Measurements from ENCODE around the gene RNLS. TPM values are rescaled to one million over a fixed set of nuclear protein-coding genes. Genes with fewer than 3 reads are reported as not detected.

The RNLS gene
- total RNA-seq, 1 experiment from 2014 or later = 8.7 TPM

- Mint-ChIP-seq H3K36me3 (no peaks in the 10 kb centered on the region), H3K27me3 (ENCODE audit: low read depth) (no peaks in the 10 kb centered on the region), H3K4me1 (peaks cover 5% of the 10 kb centered on the region), H3K27ac (no peak overlapping the region), H3K9me3 (no peaks in the 10 kb centered on the region), H3K4me3 (no peak overlapping the region)
- ChIA-PET CTCF (interaction anchor here (0.6 kb wide), 1 partner anchor 41 kb away, joined by 3 read pairs; no protein-coding TSS in a partner anchor), POLR2A (no interaction called here)
- no peak for TF ChIP-seq SP1 (CRISPR knock-in tag; conservative IDR thresholded peaks at IDR 0.05)
- DNase-seq (ENCODE audit: low spot score) = no peak
- no peak for ATAC-seq
Measured at GRCh38 chr10:88544140-88544870, 38.8 kb downstream of the RNLS start.

GRCh38 chr10:88542522-88542921 lies 40.6 kb downstream of the RNLS start:
- Mint-ChIP-seq H3K4me1 (peaks cover 5% of the 10 kb centered on the region), H3K9me3 (no peaks in the 10 kb centered on the region), H3K27me3 (ENCODE audit: low read depth) (no peaks in the 10 kb centered on the region), H3K36me3 (no peaks in the 10 kb centered on the region), H3K27ac (no peak overlapping the region), H3K4me3 (no peak overlapping the region)
- CTCF ChIA-PET = no interaction called here
- TF ChIP-seq IRF1 (CRISPR knock-in tag; IDR thresholded peaks at IDR 0.05) = no peak
- no peak for TF ChIP-seq TEAD4 (CRISPR knock-in tag; IDR thresholded peaks at IDR 0.05)
- no peak for TF ChIP-seq OVOL2 (CRISPR knock-in tag; IDR thresholded peaks at IDR 0.05; ENCODE audit: borderline replicate concordance)
- ATAC-seq = no peak
- DNase-seq (ENCODE audit: low spot score) = no peak
- POLR2A ChIA-PET = no interaction called here

- Mint-ChIP-seq H3K4me1 (peaks cover 5% of the 10 kb centered on the region), H3K27ac (no peak overlapping the region), H3K9me3 (no peaks in the 10 kb centered on the region), H3K36me3 (no peaks in the 10 kb centered on the region), H3K27me3 (ENCODE audit: low read depth) (no peaks in the 10 kb centered on the region), H3K4me3 (no peak overlapping the region)
- POLR2A ChIA-PET = no interaction called here
- CTCF ChIA-PET = interaction anchor here (0.6 kb wide), 1 partner anchor 1742 kb away, joined by 5 read pairs; no protein-coding TSS in a partner anchor
- ATAC-seq = no peak
- TF ChIP-seq ZNF532 (CRISPR knock-in tag; IDR thresholded peaks at IDR 0.05; ENCODE audit: borderline replicate concordance) = no peak
- no peak for TF ChIP-seq NFE2L1 (CRISPR knock-in tag; IDR thresholded peaks at IDR 0.05)
- TF ChIP-seq ZNF416 (CRISPR knock-in tag; IDR thresholded peaks at IDR 0.05) = no peak
- DNase-seq (ENCODE audit: low spot score) = no peak
Measured at GRCh38 chr10:88541116-88541626, 41.9 kb downstream of the RNLS start.

- no peak for DNase-seq (ENCODE audit: low spot score)
- no peaks in the 10 kb centered on the region for H3K36me3 Mint-ChIP-seq
Measured at GRCh38 chr10:88540351-88540750, 42.8 kb downstream of the RNLS start.

More at GRCh38 chr10:88540351-88540750, 42.8 kb downstream of the RNLS start:
- H3K4me1 Mint-ChIP-seq = peaks cover 5% of the 10 kb centered on the region
- no peaks in the 10 kb centered on the region for H3K9me3 Mint-ChIP-seq
- no peaks in the 10 kb centered on the region for H3K27me3 Mint-ChIP-seq (ENCODE audit: low read depth)
- ChIA-PET POLR2A (no interaction called here), CTCF (no interaction called here)
- H3K27ac Mint-ChIP-seq = no peak overlapping the region
- no peak for TF ChIP-seq EMX1 (CRISPR knock-in tag; IDR thresholded peaks at IDR 0.05)
- no peak for TF ChIP-seq ZNF219 (CRISPR knock-in tag; IDR thresholded peaks at IDR 0.05; ENCODE audit: borderline replicate concordance)
- no peak for TF ChIP-seq ZNF232 (CRISPR knock-in tag; IDR thresholded peaks at IDR 0.05)
- no peak for TF ChIP-seq TEAD4 (CRISPR knock-in tag; IDR thresholded peaks at IDR 0.05)
- TF ChIP-seq ATF2 (CRISPR knock-in tag; IDR thresholded peaks at IDR 0.05; ENCODE audit: borderline replicate concordance, low read depth) = no peak
- no peak for TF ChIP-seq PRDM15 (CRISPR knock-in tag; IDR thresholded peaks at IDR 0.05)
- no peak for TF ChIP-seq JUN (CRISPR knock-in tag; IDR thresholded peaks at IDR 0.05)
- TF ChIP-seq ZNF416 (CRISPR knock-in tag; IDR thresholded peaks at IDR 0.05) = no peak
- no peak for TF ChIP-seq ZNF138 (CRISPR knock-in tag; conservative IDR thresholded peaks at IDR 0.05)
- TF ChIP-seq ZSCAN18 (CRISPR knock-in tag; IDR thresholded peaks at IDR 0.05) = no peak
- no peak for TF ChIP-seq KAT7 (CRISPR knock-in tag; IDR thresholded peaks at IDR 0.05; ENCODE audit: borderline replicate concordance)
- no peak for TF ChIP-seq PRRX2 (CRISPR knock-in tag; IDR thresholded peaks at IDR 0.05)
- ATAC-seq = no peak
- no peak overlapping the region for H3K4me3 Mint-ChIP-seq

Measured in WTC11 (cell line).